Kasumi-1 (cell line): Measurements from ENCODE around the gene DDX47.
"Not testable (repeated sequence)": the region's sequence is repeated elsewhere in the genome, so short reads cannot be mapped to it uniquely, and the experiment has no call there.

Source experiments
- DNase-seq, 2 experiments: peaks; one replicate each; lab custom pipeline; 2025; lab: John Stamatoyannopoulos, UW

DDX47 gene

DNA sequence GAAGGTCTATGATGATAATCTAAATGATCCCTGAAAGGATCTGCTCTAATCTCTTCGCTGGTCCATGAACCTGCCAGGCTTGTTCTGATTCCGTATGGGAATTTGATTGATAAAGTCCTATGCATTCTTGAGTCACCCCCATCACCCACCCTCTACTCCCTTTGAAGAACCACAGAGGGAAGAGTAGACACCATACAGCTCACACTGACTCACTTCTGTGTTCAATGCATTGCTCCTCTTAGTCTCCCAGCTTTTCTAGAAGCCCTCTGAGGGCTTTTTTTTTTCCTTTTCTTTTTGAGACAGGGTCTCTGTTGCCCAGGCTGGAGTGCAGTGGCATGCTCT lies 59.8 kb downstream of the DDX47 start:
- no peak for DNase-seq

- peak in 1 of 2 experiments; percentile 2 for DNase-seq
These were observed 60.9 kb downstream of the DDX47 start for GRCh38 chr12:12874029-12874428.

- not testable (repeated sequence) for DNase-seq
These were observed 62.2 kb downstream of the DDX47 start for GRCh38 chr12:12875301-12875700.

- no peak for DNase-seq
These were observed 64.1 kb downstream of the DDX47 start for GRCh38 chr12:12877153-12877768.

DNA sequence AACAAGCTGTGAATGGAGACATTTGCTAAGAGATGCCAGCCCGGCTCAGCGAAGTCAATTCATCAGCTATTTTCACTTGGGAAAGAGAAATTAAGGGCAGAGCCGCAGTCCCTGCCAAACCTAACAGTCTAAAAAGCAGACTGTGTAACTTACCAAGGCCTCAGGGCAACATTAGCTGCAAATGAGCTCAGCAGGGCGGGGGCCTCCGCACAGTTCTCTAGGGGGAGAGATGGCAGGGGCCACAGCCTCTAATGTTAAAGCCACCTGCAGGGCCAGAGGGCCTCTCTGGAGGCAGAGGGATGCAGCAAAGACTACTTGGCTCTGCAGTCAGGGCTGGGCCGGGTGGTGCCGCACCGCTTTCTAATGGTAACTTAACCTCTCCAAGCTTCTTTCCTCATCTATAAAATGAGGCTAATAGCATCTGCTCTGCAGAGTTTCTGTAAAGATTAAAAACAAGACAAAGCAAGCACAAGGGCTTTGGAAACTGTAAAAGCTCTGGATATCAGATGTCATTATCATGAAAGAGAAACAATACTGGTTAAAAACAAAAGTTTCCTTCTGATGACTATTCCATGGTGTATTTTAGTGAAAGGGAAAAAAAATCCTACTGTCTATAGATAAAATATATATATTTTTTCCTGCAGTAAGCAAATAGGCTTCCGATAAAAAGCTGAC lies 64.8 kb downstream of the DDX47 start:
- no peak for DNase-seq
